PFSK-1 (cell line): ENCODE results near the gene TPD52L2.

Source experiments
- SIN3A ChIP-seq: IDR thresholded peaks from 2 replicates; pipeline ENCODE4 v1.6.1; 2012; ENCODE audit warnings: mild to moderate bottlenecking, low read length, moderate library complexity, borderline replicate concordance; ENCODE audit not compliant: insufficient read depth
- TAF1 ChIP-seq: IDR thresholded peaks from 2 replicates; pipeline ENCODE4 v1.6.1; 2012; ENCODE audit warnings: low read length, control low read depth, borderline replicate concordance; ENCODE audit not compliant: insufficient read depth

- TF ChIP-seq SIN3A (no peak), TAF1 (no peak)
Observed at GRCh38 chr20:63828124-63828523, 36.9 kb upstream of the TPD52L2 start.
